Colon (tissue), 2 donors: ENCODE data around the gene SSC5D.
"Not testable (repeated sequence)": the region's sequence is repeated elsewhere in the genome, so short reads cannot be mapped to it uniquely, and the experiment has no call there.

Source experiments
- FAIRE-seq: peaks from 2 replicates; lab custom pipeline; 2012; peaks lifted over from hg19 to GRCh38; lab: Jason Lieb, UNC
- donor health status: control.
- donor health status: control.

Gene SSC5D

GRCh38 chr19:55504981-55505380 lies 16.7 kb downstream of the SSC5D start:
- no peak for FAIRE-seq

- FAIRE-seq, result no peak
Measured at GRCh38 chr19:55508120-55508519, 19.9 kb downstream of the SSC5D start.

- no peak for FAIRE-seq
Measured at GRCh38 chr19:55516878-55517620, 28.8 kb downstream of the SSC5D start.

- no peak for FAIRE-seq
Measured at GRCh38 chr19:55519451-55520311, 31.4 kb downstream of the SSC5D start.

GRCh38 chr19:55520691-55521292 lies 32.6 kb downstream of the SSC5D start:
- FAIRE-seq, result no peak

GRCh38 chr19:55525289-55526101 lies 37.3 kb downstream of the SSC5D start:
- no peak for FAIRE-seq

GRCh38 chr19:55526216-55527196 lies 38.3 kb downstream of the SSC5D start:
- no peak for FAIRE-seq

- FAIRE-seq, result no peak
Measured at GRCh38 chr19:55527197-55528029, 39.2 kb downstream of the SSC5D start.

- FAIRE-seq, result no peak
Measured at GRCh38 chr19:55528030-55528803, 40.0 kb downstream of the SSC5D start.

- no peak for FAIRE-seq
Measured at GRCh38 chr19:55529636-55530234, 41.5 kb downstream of the SSC5D start.

- FAIRE-seq, result no peak
Measured at GRCh38 chr19:55530996-55531395, 42.8 kb downstream of the SSC5D start.

- FAIRE-seq, result not testable (repeated sequence)
Measured at GRCh38 chr19:55534280-55534679, 46.0 kb downstream of the SSC5D start.

- no peak for FAIRE-seq
Measured at GRCh38 chr19:55535173-55535964, 47.1 kb downstream of the SSC5D start.

- no peak for FAIRE-seq
Measured at GRCh38 chr19:55535965-55536350, 47.7 kb downstream of the SSC5D start.

- FAIRE-seq, result no peak
Measured at GRCh38 chr19:55536366-55536765, 48.1 kb downstream of the SSC5D start.

GRCh38 chr19:55536951-55537740 lies 48.9 kb downstream of the SSC5D start, which contains the start of gene SBK2:
TSS of gene SBK2 (minus strand) at chr19:55537133. CDS start at chr19:55536294, 839 bp downstream.
- no peak for FAIRE-seq

GRCh38 chr19:55537741-55538111 lies 49.5 kb downstream of the SSC5D start:
- no peak for FAIRE-seq
